MV-4-11 (cell line): ENCODE results near the gene CDC25C.
"Not testable (repeated sequence)": the region's sequence is repeated elsewhere in the genome, so short reads cannot be mapped to it uniquely, and the experiment has no call there.

Experiments used
- DNase-seq: peaks from one replicate; lab custom pipeline; 2025; lab: John Stamatoyannopoulos, UW

CDC25C gene

DNA sequence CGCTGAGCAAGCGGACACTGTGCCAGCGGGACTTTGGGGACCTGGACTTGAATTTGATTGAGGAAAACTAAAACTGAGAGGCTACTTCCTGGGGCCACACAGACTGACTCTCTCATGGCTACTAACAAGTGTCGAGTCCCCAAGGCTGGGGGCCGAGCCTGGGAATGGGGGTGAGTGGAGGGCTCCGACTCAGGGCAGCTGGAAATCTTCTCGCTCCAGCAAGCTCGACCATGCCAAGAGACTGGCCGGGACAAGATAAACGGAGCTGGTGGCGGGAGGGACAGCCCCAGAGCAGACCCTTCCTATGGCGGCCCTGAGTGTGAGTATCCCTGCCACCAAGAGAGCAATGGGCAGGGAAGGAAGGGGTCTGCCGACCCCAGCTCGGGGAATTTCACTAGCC lies 15.3 kb upstream of the CDC25C start:
- no peak for DNase-seq

DNA sequence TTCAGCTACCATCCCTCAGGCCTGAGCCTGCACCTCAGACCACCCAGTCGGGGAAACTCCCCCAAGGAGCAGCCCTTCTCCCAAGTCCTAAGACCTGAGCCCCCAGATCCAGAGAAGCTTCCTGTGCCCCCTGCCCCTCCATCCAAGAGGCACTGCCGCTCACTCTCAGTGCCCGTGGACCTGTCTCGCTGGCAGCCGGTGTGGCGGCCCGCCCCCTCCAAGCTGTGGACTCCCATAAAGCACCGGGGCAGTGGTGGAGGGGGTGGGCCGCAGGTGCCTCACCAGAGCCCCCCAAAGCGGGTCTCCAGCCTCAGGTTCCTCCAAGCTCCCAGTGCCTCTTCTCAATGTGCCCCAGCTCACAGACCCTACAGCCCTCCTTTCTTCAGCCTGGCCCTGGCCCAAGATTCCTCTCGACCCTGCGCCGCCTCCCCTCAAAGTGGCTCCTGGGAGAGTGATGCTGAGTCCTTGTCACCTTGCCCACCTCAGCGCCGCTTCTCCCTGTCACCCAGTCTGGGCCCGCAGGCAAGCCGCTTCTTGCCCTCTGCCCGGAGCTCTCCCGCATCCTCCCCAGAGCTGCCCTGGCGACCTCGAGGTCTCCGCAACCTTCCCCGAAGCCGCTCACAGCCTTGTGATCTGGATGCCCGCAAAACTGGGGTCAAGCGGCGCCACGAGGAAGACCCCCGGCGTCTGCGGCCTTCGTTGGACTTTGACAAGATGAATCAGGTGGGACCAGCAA lies 13.5 kb upstream of the CDC25C start:
- DNase-seq: no peak

DNA sequence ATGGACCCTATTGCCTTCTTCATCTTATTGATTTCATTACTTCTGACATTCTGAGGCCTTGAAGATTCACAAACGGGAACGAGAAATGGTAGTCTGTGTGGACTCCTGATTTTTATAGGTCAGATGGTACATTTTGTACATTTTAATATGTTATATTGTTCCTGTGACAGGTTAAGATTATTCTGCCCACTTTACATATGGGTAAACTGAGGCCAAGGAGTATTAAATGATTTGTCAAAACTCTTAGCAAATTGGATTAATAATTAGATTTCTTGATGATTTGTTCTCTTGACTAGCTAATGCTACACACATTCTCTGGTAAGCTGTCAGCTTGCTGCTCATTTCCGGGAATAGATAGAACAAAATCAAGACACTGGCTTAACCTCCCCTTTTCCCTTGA lies 8.4 kb upstream of the CDC25C start:
- no peak for DNase-seq

DNA sequence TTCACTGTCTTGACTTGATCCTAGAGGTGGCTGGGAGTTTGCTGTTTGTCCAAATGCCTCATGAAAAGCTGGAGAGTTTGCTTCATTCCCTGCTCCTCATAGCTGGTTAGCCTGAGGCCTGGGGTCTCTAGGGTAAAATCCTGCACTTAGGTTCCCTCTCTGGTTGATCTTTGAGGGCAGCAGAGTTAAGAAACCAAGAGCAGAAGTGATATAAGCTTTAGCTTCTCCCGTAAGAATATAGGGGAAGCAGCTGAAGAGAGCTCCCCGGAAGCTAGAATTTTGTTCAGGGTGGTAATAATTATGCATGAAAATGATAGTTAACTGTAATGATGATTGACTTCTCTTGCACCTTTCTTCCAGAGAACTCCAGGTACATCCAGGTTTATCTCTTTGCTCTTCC lies 7.9 kb upstream of the CDC25C start:
- peak; percentile 69 for DNase-seq

DNA sequence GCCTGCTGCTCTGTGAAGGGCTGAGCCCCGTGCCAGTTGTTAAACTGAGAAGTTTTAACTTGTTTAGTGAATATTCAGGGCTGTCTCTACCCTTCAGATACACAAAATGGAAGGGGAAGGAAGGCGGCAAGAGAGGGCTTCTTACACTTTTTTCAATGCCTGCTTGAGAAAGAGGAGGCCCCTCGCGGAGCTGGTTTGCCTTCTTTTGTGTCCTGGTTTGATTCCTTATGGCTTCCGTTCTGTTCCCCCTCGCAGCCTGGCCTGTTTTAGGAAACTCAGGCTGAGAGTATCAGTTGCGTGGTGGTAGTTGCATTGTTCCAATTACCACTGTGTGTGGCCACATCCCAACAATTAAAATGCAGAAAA lies 7.5 kb upstream of the CDC25C start:
- no peak for DNase-seq

DNA sequence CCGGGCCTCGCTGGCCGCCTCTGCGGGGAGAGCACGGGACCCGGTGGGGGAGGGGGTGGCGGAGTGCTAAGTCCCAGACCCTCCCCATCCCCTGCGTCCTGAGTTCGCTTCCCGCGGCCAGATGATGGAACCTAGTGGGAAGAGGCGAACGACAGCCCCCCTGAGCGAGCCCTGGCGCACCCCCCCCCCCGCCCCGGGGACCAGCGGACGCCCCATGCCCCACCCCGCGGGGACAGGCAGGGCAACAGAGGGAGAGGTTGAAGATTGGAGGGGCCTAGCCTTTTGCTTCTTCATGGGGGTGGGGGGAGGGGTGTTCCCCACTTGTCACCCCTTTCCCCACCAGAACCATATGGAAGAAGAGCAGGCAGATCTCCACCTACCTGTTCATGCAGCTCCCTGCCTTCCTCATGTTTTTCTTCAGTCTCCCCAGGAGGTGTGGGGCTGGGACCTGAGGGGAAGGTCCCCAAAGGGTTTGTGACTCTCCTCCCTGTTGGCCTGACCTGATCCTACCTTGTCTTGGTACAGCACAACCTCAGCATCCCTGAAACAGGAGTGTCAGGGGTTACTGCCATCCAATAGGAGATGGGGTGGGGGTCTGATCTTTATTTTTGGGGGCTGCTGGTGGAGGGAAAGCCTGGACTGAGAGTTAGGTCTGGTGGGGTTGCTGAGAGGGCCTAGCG lies 6.9 kb upstream of the CDC25C start:
- DNase-seq: no peak

DNA sequence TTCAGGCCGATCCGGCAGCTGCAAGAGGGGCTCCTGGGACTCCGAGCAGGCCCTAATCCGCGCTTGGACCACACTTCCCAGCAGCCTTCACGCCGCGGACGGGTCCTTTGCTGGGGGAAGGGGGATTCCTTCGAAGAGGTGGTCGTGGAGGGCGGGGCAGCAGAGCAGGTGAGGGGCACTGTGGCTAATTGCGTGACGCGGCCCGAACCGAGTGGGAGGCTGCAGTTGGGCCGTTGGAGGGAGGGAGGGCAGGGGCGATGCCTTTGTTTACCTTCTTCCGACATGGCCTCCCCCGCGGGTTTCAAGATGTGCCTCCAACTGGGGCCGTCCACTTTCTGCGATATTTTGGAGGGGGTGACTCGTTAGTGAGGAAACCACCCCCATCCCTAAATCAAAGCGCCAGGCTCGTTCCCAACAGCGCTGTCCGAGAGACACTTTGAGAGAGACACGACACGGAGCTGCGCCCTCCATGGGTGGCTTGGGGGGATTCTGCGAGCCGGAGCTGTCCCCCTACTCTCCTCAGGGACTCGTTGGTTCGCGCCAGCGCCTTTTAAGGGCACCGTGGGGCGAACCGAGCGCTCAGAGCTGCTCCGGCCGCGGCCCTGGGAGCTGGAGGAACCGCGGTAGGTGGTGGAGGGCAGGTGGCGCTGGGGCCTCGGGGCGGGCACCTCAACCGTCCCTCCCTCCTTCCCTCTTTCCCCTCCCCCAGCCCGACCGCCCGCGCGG lies 6.2 kb upstream of the CDC25C start, which contains the start of gene FAM53C:
Gene FAM53C (plus strand): TSS at position 582 of the 726 bp plus-strand sequence. CDS start 3,070 bp downstream, outside the sequence.
- DNase-seq: peak; percentile 84

DNA sequence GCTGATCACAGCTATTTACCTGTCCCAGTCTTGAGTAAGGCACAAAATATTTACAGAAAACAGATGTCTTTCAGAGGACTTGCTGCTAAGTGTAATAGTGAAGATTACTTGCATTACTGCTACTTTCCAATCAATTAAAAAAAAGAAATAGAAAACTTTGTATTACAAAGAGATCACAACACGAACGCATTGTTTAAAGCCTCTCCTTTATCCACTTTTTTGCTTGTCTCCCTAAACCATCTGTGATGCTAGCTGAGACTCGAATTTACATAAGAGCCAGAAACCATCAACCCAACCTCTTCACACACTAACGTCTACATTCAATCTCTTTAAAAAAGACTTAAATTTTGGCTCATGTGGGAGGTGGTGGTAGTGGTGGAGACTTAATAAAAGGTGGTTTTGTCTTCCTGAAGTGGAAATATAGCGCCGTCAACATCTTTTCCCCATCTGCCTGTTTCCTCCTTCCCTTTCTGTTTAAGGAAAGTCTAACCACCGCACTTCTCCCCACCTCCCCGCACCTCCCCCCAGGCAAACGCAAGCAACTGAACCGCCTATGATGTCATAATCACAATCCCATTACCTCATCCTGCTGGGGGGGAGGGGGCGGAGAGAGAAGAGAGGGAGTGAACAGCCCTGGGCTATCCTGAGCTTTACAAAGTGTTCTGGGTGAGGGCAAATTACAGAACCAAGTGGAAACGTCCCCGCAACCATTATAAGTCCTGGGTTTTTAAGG lies 5.5 kb upstream of the CDC25C start:
- DNase-seq: peak; percentile 81

DNA sequence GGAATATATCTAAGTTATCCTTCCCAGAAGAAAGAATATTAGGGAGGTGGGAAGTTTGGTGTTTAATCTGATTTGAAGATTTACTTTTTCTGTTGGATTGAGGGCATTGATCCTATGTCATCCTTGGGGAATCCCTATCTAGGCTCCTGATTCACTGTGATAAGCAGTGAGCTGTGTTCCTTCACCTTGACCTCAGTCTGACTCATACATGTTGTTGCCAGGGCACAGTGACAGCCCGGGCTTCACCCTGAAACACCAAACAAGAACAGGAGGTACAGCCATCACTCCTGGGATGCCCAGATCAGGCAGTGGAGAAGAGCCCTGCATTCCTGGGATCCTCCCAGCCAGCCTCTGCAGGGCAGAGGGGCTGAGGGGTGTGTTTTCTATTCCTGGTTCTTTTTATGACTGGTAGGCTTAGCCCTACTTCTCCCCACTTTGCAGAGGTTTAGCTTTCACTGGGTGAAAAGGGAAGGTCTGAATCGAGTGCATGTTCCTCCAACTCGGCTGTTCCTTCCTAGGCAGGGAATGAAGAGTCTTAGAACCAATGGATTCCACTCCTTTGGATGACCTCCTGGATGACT lies 3.4 kb upstream of the CDC25C start:
- no peak for DNase-seq

DNA sequence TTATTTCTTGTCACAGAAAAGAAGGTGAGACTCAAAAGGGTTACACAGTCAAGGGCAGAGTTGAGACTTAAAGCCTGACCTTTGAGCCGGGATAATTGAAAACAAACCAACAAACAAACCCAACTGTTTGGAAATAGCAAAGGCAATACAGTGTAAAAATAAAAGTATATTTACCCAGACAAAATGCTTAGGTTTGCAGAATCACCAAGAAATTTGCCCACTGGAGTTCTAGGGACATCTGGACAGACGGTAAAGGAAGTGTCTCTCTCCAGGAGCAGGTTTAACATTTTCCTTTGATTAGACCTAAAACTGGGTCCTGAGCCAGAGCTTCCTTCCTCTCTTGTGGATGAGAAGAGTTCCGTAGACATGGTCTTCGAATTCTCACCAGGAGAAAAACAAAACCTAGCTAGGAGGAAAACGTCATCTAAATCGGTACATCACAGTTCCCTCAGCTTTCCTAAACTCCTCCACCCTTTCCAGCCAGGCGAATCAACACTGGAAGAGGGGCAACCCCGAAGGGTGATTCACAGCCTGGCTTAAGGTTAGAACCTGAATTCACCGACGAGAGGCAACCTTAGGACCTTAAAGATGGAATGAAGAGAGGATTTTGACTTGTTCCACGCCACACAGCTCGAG lies 673 bp downstream of the CDC25C start:
- no peak for DNase-seq

DNA sequence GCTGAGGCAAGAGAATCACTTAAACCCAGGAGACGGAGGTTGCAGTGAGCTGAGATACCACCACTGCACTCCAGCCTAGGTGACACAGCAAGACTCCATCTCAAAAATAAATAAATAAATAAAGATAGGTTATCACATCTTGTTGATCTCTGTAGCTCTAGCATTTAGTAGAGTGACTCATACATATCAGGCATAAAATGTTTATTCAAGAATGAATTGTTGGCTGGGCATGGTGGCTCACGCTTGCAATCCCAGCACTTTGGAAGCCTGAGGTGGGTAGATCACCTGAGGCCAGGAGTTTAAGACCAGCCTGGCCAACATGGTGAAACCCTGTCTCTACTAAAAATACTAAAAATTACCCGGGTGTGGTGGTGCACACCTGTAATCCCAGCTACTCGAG lies 13.4 kb downstream of the CDC25C start:
- not testable (repeated sequence) for DNase-seq

DNA sequence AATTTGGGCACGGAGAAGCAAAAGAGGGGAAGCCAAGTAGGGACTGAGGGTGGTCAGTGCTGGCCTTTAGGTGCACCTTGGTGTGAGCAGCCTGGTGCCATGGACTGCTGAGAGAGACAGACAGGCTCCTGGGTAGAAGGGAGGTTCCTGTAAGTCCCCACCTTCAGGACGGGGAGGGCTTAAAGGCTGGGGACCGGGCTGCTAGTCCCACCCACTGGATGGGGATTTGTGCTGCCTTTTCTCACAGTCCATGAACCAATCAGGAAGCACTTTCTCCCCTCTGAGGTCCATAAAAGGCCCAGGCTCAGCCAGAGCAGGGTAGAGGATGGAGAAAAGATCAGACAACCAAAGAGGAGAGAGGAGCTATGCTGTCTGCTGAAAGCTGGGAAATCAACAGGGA lies 15.2 kb downstream of the CDC25C start:
- no peak for DNase-seq

DNA sequence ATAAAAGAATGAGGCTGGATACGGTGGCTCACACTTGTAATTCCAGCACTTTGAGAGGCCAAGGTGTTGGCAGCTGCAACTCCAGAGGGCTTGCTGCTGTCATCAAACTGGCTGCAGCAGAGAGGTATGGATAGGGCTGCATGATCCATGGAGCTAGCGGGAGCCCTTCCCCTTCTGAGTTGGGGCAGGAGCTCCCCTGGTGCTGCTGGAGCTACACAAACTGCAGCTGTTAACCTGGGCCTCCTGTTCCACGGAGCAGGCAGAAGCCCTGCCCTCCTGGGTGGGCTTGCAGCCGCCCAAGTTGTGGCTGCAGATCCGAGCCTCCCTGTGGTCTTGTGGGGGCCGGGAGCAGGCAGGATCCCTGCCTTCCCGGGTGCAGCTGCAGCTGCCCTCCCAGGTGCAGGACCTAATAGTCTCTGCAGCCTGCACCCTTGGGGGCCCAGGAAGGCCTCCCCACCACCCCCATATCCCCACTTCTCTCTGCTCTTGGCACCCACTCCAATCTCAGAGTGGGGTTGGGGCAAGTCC lies 15.8 kb downstream of the CDC25C start:
- no peak for DNase-seq

DNA sequence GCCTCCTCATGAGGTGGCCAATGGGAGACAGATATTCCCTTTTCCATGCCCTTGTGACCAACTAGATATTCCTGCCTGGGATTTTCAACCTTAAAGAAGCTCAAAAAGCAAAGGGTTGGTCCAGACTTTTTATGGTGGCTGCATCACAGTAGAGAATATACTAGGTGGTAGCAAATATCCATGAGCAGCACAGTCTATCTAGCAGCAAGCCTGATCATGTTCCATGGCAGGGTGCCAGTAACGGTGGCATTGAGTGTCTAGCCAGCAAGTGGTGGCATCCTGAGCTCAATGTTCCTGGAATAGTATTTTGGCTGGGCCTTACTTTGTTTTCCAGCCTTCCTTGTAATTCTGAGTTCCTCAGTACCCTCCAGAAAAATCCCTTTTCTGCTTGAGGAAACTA lies 25.8 kb downstream of the CDC25C start:
- no peak for DNase-seq

DNA sequence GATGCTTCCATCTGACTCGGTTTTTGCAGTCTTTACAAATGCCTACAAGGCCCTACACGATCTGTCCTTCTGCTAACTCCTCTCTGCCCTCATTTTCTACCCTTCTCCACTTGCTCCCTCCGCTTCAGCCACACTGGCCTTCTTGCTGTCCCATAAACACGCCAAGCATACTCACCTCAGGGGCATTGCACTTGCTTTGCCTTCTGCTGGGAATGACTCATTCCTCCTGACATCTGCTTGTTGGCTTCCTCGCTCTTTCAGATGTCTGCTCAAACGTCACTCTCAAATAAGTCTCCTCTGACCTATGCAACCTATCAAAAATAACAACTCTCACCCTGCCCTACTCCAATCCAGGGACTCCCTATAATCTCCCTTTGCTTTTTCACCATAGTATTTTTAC lies 28.2 kb downstream of the CDC25C start:
- DNase-seq: no peak

DNA sequence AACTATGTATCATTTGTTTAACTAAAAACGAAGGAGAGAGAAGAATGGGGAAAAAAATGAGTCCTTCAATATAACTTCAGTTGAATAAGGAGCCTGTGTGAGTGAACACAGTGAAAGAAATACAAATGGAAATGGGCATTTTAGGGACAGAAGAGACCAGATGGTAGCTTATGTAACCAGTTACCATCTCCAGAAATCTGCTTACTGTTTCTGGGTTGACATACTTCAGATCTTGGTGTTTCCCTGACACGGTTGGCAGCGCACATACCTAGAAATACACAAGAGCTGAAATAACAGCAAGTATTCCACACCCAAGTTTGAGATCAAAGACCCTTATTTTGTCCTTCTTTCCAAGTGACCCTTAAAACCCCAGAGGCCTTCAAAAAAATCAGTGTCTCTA lies 42.3 kb downstream of the CDC25C start:
- DNase-seq: no peak

DNA sequence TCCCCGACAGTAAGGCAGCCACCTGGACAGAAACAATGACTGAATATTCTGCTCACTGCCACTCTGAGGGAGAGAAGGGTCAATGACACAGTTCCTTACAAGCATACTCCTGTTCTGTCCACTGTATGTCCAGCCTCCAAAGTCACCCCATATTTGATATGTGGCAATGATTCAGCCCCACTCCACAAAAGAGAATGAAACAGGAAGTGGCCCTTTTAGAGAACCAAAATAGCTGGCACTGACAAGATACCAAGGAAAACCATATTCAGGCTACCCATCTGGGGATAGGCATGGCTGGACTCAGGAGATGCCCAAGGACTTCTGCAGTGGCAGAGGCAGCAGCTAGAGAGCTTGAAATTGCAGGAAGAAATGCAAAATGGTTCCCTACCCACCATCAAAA lies 44.4 kb downstream of the CDC25C start:
- DNase-seq: peak; percentile 70

DNA sequence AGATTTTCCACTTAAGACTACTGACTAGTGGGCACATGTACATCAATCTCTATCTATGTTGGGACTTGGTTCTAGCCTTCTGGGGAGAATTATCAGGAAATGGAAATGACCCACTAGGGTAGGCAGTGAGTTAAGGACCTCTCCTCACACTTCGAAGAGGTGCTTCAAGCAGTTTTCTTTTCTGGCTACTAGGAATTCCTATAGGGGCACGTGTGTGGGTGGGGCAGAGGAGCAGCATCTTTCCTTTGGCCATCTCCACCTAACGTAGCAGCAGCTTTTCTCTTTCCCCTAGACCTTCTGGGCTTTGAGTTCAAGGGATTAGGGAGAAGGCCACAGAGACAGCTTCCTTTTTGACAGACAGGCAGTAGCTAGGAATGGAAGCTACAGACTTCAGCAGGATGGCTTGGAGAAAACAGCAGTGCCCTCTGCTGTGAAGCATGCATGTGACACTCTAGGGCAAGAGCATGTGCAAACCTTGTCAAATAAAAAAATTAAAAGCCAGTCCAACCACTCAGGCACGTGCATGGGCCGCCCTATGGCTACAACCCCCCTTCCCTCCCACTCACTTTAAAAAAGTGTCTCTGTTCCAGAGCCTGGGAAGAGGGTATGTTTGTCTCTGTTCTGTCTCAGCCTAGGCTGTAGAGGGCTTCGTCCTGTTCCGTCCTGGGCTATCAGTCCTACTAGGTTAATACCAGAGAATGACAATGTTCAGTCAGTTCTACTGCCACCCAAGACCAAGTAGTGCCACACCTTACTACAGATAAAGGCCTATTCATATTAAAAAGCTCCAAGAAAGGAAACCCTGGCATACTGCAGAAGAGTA lies 48.5 kb downstream of the CDC25C start:
- DNase-seq: peak; percentile 79

DNA sequence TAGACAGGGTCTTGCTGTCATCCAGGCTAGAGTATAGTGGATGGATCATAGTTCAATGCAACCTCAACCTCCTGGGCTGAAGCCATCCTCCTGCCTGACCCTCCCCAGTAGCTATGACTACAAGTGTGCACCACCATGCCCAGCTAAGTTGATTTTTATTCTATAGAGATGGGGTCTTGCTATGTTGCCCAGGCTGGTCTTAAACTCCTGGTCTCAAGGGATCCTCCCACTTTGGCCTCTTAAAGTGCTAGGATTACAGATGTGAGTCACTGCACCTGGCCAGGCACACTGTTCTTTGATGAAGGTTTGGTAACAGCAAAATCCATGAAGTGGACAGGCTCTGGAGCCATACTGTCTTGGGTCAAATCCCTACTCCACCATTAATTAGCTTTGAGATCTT lies 50.7 kb downstream of the CDC25C start:
- DNase-seq: no peak

DNA sequence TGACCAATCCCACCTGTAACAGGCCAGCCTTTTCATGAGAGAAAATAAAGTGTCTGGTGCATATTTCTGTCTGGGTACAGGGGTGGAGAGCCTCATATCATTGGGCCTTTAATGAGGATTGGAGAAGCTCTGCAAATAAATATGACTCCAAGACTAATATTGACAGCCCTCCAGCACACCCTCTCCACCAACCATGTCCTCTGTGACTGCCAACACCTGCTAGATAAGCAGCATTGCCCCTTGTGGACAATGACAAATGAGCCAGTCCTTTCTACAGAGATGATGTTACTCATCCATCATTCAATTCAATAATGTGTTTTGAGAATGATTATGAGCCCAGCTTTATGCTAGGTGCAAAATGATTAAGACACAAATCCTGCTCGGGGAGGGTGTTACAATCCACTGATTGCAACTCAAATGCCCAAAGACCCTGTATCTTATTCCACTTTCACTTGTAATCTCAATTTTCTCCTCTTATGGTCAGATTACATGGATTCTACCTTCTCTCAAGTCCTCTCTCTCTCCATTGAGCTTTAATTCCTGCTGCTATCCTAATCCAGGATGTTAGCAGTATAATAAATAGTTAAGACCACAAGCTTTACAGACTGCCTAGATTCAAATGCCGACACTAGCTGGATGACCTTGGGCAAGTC lies 55.1 kb downstream of the CDC25C start:
- DNase-seq: no peak
